HUDEP-2 (cell line): Measurements from ENCODE around the gene ALOX5.
"Not testable (repeated sequence)": the region's sequence is repeated elsewhere in the genome, so short reads cannot be mapped to it uniquely, and the experiment has no call there.

ENCODE experiments used
- DNase-seq, 76 experiments: peaks; one replicate each; lab custom pipeline; 2025; ENCODE audit not compliant: unreplicated experiment in 76 of 76; lab: John Stamatoyannopoulos, UW

The ALOX5 gene

DNA sequence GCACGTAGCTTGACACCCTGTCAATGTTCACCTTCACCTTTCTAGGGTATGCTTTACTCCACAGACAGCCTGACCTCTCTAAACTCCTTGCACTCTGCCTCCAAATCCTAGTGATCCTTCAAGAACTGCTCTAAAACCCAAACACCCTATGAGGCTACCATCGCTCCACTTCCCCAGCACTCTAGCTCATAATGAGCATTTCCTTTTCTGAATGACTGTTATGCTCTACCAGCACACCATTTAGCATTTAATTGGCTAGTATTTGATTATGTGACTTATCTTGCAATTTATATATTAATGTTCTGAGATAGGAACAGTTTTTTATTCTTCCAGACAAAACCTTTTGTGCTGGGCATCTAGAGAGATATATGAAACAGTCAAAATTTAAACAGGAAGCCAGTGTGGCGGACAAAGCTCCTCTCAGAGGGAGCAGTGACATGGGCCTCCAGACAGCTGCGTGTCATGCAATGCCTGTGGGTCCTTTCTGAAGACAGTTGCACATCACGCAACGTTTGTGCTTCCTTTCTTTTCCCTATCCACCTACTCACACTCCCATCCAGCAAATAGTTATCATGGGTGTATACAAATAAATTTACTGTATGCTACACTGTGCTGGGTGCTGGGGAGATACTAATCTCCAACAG lies 86.3 kb downstream of the ALOX5 start:
- no peak for DNase-seq

GRCh38 chr10:45461034-45461433 lies 87.0 kb downstream of the ALOX5 start:
- DNase-seq, result no peak

DNA sequence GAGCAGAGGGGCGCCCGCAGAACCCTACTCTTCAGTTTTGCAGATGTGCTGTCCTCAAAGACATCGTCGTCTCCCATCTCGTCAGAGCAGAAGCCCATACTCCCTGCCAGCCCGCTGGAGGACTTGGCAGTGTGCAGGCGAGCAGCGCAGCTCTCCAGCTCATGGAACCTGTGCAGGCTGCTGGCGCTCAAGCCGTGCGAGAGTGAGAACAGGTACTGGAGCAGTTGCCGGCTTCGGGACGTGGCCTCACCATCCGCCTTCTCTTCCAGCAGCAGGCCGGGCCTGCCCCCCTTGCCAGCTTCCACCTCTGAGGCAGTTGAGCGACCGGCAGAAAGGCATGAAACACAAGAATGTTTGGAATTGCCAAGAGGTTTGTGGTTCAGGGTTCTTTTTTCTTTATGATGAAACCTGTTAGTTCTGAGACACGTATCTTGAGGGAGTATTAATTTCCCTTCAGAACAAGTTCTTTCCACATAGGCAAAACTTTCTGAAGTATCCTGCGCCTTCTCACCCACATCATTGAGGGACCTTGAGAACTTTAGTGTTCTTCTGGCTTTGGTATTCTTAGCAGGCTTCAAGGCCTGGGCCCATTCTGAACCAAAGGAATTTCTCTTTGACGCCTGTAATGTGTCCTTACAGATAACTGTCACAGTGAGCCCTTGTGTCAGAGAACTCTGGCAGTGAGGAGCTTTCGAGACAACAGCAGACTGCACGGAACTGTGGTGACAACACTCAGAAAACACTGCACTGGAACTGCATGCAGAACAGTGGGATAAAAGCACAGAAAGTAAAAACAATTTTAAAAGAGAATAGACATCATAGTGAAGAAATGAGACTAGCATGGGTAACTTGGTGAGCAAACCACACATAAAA lies 89.5 kb downstream of the ALOX5 start:
- DNase-seq, result no peak

DNA sequence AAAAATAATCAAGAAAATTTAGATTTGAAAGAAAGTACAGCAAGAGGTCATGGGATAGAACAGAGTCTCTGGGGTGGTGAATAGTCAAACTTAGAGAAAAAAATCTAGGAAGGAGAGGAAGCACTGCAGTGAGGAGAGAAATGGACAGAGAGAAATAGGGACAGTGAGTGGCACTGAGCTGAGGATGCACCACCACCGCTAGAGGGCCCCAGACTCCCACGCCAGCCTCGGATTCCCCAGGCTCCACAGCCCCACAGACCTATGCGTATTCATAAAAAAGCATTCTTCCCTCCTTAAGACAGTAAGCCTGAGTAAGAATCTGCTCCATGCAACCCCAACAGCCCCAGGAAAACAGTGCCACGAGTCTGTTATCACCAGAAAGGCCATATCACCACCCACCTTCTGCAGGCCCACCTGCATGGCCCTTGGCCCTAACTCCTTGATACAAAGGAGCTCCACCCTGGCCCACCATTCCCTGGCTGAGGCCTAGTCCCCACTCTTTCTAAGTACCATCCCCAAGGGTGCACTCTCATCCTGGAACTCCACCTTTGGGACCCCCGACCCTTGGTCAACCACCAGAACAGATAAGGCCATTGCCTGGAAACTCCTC lies 91.0 kb downstream of the ALOX5 start:
- DNase-seq, result peak in 69 of 76 experiments; percentile 4 to 83 (median 64)

- DNase-seq, result no peak
These were observed 92.8 kb downstream of the ALOX5 start for GRCh38 chr10:45466784-45467183.

DNA sequence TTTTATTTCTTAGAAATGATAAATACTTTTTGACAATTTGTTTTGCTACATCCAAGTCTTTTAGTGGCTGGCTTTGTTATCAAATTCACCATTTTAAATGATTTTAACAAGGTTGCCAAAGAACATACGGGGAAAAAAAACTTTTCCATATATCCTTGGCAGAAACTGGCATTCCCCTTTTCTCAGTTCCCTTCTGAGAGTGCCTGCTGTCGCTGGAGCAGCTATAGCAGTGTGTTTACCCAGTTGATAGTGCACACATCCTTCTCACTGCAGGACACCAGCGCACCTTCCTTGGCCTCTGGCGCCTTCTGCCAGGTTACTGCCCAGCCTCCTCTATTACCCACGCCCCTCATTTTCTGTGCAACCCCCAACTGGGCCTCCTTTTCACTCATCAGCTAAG lies 94.1 kb downstream of the ALOX5 start:
- DNase-seq, result no peak

DNA sequence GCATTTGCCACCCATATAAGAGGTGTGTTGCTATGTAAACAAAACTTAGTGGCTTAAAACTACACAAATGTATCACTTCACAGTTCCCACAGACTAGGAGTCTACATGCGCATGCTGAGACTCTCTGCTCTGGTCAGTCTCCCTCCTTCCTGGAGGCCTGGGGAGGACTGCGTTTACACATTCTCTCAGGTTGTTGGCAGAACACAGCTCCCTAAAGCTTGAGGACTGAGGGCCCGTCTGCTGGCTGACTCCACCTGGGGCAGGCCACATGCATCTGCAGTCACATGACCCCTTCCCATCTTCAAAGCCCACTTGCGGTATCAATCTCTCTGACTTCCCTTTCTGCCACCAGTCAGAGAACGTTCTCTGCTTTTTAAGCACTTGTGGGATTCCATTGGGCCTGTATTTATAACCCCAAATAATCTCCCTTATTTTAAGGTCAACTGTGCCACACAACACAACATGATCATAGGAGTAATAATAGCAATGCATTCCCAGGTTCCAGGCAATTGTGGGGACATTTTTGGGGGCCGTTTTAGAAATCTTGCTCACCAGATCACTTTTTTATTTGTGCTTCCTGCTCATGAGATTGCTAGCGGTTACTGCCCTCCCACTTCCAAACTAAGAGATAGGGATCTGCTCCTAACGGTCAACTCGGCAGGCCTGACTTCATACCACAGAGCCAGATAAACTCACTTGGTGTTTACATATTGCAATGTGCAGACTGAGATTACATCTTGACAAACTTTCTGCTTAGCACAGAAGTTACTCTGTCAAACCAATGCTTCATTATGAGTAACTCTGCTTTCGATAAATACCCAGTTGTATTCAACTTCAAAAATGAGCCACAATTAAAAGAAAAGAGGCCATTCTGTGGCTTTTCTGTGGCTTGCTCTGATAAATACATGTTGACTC lies 96.3 kb downstream of the ALOX5 start:
- peak in 75 of 76 experiments; percentile 31 to 96 (median 77) for DNase-seq

DNA sequence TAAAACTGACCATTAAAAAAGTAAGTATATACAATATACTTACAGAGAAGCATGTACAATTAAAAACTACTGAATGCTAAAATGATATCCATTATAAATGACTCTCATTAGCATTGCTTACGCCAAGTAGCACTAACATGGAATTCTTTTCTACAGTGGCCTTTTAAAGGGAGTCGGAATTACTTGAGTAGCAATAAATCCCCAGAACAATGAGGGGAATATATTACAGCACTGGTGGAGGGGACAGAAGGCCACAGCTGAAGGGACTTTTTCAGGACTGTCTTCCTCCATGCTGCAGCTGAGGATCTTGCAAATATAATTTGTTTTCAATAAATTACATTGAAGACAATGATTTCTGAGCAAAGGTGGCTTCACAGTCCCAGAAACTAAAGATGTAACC lies 97.0 kb downstream of the ALOX5 start:
- no peak for DNase-seq

- no peak for DNase-seq
These were observed 97.7 kb downstream of the ALOX5 start for GRCh38 chr10:45471531-45472310.

DNA sequence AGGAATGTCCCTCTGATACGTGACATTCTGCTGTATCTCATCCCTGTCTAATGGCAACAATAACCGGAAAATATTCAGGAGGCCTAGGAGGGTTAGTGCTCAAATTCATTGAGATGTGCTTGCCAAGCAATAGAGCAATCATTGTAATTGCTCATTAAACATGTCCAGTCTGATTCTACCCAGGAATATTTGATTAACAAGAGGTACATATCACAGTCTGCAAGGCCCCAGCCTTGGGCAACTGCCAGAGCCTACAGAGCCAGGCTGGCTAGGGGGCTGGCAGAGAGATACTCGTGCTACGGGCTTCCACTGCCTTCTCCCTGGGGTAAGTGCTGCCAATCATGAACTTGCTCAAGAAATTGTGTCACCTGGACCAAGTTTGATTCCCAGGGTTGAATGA lies 99.1 kb downstream of the ALOX5 start:
- DNase-seq, result peak in 66 of 76 experiments; percentile 10 to 80 (median 46)

DNA sequence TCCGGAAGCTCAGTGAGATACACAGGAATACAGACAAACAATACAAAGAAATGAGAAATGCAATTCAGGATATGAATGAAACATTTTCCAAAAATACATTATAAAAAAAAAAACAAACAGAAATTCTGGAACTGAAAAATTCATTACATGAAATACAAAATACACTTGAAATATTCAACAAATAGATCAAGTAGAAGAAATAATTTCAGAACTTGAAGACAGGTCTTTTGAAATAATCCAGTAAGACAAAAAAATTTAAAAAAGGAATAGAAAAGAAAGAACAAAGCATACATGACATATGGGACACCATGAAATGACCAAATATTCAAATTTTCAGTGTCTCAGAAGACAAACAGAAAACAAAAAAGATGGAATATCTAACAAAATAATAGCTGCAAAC lies 102.5 kb downstream of the ALOX5 start:
- no peak for DNase-seq

DNA sequence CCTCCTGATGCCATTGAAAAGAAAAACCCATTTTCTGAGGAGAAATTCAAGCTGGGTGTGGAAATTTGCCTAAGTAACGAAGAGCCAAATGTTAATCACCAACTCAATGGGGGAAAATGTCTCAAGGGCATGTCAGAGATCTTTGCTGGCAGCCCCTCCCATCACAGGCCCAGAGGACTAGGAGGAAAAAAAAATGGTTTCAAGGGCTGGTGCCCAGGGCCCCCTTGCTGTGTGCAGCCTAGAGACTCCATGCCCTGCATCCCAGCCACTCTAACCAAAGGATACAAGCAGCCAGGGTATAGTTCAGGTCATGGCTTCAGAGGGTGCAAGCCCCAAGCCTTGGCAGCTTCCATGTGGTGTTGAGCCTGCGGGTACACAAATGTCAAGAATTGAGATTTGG lies 106.3 kb downstream of the ALOX5 start:
- no peak for DNase-seq

DNA sequence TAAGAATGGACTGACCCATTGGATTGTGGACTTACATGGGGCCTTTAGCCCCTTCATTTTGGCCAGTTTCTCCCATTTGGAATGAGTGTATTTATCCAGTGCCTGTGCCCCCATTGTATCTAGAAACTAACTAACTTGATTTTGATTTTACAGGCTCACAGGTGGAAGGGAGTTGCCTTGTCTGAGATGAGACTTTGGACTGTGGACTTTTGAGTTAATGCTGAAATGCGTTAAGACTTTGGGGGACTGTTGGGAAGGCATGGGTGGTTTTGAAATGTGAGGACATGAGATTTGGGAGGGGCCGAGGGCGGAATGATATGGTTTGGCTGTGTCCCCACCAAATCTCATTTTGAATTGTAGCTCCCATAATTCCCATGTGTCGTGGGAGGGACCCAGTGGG lies 107.1 kb downstream of the ALOX5 start:
- not testable (repeated sequence) for DNase-seq

DNA sequence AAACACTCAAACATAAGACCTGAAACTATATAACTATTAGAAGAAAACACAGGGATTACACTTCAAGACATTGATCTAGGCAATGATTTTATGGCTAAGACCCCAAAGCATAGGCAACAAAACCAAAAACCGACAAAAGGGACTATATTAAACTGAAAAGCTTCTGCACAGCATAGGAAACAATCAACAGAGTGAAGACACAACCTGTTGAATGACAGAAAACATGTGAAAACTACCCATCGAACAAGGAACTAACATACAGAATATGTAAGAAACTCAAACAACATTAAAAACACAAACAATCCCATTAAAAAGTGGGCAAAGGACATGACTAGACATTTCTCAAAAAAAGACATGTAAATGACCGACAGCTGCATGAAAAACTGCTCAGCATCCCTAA lies 109.0 kb downstream of the ALOX5 start:
- no peak for DNase-seq

DNA sequence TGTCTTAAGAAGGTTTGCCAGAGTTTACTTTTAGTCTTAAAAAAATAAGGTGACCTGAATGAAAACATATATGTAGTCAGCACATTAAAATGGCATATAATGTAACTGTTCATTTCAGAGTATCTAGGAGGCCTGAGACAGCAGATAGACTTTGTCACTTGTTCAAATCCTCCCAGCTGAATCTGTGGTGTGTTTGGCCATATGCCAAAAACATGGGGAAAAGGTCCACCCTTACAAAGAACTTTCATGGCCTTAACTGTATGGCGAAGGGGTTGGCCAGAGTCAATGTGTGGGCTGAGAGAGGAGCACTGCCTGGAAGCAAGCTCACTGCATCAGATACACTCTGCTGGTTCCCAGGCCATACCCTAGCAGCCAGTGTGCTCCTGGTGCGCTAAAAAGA lies 113.7 kb downstream of the ALOX5 start:
- DNase-seq, result peak in 12 of 76 experiments; percentile 2 to 39 (median 20)

DNA sequence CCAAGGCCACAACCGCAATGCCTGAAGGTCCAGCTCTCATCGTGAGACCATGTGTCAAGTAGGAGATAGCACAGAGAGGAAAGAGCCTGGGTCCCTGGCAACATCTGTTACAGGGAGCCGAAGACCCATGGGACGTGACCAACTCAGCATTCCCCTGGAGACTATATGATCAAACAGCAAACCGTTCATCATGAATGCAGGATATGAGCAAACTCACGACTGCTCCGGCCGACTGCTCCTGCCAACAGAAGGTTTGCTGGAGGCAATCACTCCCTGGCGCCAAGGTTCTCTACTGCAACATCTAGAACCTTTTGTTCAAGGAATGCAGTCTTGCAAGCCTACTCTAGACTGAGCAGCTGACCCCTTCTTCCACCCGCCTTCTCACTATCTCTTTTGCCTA lies 114.3 kb downstream of the ALOX5 start:
- DNase-seq, result no peak

DNA sequence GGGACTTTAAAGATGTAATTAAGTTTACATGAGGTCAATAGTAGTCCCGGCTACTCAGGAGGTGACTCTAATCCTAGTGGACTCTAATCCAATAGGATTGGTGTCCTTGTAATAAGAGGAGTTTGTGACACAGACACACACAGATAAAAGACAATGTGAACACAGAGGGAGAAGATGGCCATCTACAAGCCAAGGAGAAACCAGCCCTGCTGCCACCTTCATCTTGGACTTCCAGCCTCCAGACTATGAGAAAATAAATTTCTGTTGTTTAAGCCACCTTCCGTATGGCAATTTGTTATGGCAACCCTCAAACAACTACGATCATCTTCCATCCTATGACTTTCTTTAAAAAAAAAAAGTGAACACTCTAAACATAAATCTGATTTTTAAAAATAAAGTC lies 116.3 kb downstream of the ALOX5 start:
- no peak for DNase-seq

- DNase-seq, result no peak
These were observed 117.0 kb downstream of the ALOX5 start for GRCh38 chr10:45491061-45491460.
